Activated gamma-delta T cell treated with Interleukin-2 at 50 U/mL for 16 hours (primary cell): Measurements from ENCODE around the gene MCC.

Experiments
- DNase-seq: peaks from one replicate; pipeline ENCODE4 v3.0.0-alpha.2; 2020

MCC gene

DNA sequence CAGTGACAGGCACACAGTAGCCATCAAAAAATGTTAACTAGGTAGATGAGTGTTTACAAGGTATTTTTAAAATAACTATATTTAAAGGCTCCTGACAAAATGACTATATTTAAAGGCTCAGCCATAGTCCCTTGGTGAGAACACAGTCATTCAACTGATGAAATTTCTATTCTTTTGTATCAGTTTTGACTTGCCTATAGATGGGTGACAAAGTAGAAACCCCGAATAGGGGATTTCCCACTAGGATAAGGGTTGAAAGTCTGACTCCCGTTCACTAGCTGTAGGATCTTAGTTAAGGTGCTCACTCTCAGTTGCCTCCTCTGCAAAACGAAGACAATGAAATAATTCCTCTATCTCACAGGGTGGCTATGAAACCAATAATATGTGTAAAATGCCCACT is 271.7 kb downstream of the MCC start:
- DNase-seq, result no peak

DNA sequence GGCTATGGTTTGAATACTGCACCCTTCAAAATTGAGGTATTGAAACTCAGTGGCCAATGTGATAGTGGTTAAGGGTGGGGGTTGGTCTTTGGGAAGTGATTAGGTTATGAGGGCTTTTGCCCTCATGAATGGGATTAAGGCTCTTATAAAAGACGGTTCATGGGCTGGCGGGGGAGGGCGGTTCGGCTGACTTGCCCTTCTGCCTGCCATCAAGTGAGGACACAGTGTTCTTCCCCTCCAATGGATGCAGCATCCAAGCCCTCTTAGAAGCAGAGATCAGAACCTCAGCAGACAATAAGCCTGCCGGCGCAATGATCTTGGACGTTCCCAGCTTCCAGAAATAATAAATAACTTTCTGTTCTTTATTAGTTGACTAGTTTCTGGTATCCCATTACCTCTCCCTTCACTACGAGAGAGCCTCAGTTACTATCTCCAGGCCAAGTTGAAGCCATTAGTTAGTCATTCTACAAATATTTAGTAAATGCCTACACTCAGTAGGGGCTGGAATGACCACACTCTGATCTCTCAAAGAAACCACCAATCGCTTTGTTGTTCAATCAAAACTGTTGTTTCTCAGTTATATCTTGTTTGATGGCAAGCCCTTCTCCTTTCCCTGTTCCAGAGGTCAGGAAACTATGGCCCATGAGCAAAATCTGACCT is 272.7 kb downstream of the MCC start:
- DNase-seq, result no peak

DNA sequence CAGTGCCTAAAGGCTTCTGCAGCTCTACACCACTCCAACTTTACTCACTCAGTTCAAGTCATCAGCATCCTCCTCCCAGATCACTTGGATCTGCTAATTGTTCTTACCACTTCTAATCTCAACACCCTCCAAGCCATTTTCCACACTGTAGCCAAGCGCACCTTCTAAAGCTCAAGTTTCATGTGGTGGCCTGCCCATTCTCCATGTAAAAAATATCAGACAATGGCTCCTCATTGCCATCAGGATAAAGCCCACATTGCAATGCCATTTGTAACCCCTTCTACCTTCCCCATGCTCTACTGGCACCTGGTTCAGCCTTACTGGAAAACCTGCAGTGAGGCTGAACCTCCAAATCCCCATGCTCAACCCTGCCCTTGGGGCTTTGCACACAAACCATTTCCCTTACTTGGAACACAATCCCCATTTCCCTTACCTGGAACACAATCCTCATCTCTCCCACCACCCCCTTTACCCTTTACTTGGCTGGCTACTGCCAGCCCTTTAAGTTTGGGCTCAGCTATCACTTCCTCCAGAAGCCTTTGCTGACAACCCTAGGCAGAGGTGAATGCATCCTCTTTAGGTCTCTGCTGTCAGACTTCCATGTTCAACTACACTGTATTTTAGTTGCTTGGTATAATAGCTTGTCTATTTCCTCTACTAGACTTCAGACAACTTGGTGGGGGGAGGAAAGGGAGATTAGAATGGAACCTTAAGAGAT is 273.5 kb downstream of the MCC start:
- DNase-seq, result no peak

DNA sequence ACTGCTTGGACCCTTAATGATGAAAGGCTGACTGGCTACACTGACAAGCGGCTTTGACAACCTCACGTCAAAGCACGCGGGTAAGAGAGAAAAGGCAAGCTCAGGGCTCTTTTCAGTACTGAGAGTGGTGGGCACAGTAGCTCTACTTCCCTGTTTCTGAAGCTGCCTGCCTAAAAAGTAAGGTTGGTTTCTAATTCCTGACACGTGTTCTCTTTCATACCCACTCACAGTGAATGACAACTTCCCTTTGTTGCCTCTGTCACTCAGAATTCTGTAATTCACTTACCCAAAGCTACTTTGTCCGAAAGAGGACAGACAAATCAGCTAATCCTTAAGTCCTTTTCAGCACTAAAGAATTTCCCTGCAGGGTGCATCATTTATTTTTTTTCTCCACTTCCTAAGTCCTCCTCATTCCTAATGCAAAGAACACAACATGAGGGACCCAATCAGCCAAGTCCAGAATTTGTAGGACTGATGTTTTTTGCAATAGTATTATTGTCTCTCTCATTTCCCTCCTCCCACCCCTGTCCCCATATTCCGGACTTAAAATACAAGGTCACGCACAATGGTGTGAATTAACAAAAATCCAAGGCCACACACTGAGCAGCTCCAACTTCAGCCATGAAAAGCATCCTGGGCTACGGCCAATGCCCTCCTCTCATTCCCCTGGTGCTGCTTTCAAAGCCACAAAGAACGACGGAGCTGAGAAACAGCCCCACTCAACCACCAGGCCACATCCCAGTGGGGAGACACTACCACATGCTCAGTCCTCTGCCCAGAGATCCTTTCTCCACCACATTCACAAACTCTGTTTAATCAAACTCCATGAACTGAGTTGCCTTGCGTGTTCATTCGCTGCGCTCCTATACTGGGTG is 274.5 kb downstream of the MCC start:
- DNase-seq, result no peak

DNA sequence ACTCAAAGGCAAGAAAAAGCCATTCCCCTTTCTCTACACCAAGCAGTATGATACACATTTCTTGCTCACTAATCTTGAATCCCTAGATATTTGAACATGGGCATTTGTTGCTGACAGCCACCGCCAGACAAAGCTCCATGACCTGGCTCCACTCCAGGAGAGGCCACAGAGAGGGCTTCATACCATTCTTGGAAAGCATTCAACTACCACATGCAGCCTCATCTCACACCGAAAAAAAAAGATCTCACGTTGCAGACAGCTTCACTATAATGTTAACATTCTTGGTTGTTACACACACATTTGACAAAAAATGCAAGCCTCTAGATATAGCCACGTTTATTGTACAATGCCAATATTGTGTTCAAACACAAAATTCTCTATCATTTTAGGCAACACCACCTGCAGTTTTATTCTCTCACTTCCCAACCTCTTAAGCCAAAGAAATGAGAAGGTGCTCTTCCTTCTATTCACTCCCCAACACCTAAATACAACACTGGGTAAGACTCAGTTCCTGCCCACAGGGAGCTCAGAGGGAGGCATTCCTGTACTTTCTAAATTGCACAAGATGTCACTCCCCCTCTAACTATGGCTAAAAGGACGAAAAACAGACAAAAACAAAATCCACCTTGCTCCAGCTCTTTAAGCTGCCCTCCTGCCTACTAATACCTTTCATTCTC is 275.9 kb downstream of the MCC start:
- DNase-seq, result no peak

DNA sequence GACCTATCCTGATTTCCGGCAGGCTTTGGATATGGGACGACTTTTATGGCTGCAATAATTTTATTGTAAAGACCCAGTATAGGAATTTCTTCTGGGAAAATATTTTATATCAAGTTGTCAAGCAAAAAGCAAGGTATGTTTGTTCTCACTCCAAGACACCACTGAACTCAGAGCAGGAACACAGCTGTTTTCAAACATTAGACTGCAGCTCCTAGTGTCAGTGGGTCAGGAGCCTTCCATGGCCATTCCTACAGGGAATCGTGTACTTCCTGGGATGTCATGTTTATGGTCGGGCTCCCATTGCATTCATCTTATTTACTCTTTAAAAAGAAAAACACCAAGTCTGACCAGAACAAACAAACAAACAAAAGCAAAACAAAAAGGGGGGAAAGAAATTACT is 278.8 kb downstream of the MCC start:
- no peak for DNase-seq

DNA sequence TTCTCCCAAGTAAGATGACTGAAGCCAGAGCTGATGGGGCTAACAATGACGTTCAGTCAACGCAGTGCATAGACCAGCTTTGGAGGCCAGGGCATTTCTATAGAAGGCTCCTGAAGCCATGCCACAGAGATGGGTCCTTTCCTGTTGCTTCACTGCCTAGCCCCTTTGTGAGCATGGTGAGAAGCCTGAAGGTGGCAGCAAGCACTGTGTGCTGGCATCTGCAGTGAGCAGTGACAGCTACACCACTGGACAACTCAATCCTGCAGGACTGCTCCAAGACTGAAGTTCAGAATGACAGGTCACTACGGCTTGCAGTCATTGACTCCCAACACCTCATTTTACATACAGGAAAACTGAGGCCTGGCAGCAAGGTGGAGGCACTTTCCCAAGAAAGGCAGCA is 282.4 kb downstream of the MCC start:
- DNase-seq, result no peak

DNA sequence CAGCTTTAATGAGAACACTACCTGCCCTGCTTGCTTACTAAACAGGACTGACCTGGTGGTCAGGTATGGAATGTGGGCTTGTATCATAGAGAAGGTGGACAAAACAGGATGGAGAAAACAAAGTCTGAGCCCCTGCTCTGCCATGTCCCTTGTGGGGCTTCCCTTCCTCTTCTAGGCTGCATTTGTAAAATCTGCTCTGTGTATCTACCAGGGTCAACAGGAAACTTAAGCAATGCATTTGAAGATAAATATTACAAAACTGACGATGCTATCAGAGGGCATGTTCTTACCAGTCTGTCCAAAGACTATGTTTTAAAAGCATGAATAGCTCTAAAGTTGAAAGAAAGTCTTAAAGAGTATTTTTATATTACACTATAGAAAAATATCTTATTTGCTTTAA is 282.9 kb downstream of the MCC start:
- DNase-seq, result no peak

DNA sequence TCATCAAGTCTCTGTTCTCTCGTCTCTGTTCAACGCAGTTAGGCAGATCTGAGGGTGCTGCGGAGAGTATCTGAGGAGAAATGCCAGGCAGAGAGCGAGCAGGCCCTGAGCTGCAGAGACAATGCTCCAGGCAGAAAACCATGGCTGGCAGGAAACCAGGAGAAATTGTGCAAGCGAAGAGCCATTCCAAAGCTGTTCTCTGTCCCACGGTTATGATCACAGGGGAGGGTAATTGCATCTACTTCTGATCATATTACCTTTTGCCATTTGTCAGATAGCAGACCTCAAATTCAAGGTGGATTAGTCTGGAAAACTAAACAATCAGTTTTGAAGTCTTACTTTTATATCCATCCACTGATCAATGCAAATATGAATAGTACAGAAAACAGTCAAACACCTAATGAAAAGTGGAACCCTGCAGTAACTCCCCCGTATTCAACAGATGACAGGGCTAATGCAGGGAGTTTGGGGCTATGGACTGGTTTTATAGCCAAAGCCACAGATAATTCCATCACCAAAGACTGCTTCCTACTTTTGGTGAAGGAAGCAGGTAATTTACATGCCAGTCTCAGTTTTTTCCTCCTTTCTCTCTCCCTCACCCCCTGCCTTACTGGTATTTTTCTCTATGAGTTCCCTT is 283.6 kb downstream of the MCC start:
- no peak for DNase-seq

DNA sequence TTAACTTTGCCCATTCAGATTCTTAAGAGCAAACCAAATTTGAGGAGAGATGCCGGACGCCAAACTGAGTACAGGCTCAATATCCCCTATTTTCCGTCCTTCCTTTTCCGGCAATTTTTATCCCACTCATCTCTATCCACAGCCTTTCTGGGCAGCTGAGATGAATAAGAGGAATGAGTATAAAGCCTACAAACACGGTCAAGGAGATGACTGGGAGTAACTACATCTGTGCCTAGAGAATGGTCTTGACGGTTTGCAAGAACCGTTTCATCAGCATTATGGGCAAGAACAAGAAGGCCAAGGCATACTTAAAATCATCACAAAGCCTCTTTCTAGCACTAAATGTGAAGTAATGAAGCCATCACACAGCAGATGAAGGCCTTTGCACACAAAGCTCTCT is 284.3 kb downstream of the MCC start:
- DNase-seq, result no peak

DNA sequence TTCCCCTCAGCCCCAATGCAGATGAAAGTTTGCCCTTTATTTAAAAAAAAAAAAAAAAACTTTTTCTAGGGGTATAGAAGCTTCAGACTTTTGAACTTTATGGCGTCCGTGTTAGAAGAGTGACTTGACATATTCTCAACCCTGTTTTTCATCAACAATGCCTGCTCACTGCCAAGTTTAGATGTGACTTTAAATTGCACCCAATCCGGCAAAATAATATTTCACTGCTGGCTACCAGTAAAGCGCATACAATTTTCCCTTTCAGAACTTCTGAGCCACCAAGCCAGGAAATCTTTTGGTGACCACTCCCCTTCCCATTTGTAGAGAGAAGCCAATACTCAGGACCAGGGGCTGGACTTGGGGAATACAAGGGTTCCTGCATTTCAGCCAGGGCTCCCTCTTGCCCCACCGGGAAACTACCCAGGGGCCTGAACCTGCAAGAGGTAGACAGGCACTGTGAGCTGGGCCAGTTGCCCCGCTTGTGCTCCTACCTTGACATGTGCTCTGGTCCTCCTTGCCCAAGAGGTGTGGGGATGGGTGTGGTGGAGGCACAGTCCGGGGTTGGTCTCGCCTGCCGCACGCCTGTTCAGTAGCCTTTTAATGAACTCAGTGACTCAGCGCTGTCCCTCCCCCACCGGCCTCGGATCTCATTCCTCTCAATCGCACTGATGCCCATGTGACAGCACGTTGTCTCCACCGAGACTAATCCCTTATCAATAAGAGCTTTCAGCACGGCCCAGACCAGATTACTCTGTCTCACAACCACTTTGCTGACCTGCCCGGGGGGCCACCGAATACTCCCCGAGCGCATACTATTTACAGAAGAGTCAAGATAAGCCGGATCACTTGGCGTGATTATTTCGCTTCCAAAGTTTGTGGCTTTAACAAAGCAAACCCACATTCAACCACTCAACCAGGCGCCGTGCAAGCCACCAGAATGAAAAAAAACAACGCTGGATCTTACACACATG is 285.2 kb downstream of the MCC start:
- no peak for DNase-seq

DNA sequence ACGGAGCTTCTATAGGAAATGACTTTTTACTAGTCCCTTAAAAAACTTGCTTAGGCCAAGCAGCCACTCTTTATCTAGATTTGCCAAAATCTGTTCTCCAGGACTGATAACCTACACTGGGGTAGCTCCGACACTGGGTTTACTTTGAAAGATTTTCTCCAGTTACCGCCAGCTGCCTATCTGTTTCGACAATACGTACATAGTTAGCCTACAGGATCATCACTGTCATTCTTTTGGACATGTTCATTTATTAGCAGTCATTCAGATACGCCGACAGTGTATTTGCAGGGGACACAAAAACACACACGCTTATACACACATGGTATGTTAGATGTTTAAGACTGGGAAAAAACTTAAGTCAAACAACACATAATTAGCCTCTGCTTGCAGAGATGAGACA is 286.0 kb downstream of the MCC start:
- DNase-seq, result no peak

DNA sequence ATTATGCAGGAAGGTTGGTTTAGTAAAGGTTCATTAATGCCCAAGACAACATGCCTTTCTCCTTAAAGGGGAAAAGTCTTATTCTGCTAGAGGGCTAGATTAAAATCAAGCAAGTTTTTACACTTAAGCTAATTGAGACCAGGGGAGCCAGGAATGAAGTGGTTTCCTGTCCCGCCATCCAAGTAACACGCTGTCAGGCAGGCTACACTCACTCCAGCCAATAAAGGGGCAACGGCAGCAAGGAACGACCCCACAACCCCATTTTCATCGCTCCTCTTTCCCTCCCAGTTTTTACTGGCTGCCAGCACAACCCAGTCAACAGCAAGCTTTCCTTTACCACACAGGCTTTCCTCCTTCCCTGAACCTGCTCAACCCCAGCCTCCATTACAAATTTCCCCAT is 286.5 kb downstream of the MCC start:
- no peak for DNase-seq

DNA sequence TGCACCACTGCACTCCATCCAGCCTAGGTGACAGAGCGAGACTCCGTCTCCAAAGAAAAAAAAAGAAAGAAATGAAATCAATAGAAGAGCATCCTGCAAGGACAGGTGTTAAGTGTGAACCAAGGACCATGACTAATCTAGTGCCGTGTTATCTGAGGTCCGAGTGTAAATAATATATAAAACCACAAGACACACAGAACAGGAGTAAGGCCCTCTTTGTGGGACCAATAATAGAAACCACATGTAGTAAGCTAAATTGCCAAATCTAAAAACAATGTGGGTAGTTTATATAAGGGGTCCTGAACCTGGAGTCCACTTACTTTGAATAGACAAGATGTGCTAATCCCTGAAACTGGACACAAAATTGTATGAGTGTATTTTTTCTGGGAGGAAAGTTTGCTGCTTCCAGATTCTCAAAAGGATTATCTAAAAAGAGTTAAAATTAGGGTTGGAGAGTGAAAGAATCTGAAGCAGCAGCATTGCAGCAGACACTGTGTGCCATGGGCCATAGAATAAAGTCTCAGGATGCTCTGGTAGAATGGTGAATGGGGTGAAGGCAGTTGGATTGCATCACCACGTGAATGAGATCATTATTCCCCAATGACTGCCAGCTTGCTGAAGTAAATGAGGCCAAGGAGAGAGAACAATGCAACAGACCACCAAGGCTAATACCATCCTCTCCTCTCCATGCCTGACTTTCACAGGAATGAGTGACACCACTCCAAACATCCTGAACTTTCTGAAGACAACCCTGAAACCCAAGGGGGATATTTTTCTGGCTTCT is 288.9 kb downstream of the MCC start:
- no peak for DNase-seq

DNA sequence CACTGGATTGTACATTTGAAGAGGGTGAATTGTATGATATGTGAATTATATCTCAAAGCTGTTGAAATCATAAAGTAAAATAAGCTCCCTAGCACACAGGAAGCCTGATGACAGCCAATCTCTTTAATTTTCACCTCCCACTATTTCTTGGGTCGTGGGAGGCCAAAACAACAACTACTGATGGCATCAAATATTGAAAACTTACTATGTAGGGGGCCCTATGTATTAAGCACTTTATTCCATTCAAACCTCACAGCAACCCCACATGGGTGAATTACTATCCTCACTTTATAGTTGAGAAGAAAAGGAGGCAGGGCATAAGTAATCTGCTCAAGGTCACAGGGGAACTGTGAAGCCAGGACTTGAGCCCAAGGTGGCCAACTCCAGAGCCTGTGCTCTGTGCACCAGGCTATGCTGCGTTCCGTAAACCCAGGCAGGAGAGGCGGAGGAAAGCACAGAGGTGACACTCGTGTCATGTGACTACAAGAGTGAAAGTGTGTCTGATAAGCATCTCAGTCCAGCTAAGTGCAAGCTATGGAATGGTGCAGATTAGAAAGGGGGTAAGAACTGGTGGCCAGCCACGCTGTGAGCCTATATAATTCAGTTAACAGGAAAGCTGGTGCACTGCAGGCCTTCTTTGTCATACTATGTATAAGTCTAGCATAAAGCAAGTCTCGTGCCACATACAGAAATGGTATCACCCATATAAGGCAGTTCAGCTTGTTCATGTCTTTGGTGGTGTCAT is 290.6 kb downstream of the MCC start:
- DNase-seq, result no peak

DNA sequence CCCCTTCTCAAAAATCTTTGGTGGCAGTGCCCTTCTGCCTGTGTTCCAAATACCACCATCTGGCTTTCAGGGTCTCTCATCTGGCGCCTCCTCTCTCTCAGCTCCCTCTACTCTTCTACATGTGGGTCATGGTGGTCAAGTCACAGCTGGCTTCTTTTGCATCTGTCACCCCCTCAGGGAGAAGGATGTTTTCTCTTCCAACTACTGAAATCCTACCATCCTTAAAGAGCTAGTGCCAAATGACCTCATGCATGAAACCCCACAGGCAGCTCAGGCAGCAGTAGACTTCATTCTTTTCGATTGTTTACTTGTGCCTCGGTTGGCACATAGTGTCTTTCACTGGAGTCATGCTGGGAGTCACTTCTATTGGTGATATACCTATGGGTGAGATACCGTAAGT is 292.5 kb downstream of the MCC start:
- no peak for DNase-seq

DNA sequence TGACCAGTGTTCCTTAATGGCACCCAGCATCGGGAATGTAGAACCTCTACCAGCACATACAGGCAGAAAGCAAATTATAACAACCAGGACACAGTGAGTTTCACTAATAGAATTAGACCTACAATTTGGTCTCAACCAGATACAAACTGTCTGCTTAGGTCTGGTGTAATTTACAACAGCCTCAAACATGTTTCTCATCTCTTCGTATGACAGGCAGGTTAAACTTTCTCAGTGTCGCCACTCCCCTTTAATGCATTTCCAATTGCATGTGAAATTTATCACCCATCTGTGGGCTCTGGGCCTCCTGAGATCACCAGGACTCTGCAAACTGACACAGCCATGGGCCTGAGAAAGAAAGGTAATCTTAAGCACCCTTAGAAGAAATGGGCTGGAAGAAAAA is 293.0 kb downstream of the MCC start:
- no peak for DNase-seq

DNA sequence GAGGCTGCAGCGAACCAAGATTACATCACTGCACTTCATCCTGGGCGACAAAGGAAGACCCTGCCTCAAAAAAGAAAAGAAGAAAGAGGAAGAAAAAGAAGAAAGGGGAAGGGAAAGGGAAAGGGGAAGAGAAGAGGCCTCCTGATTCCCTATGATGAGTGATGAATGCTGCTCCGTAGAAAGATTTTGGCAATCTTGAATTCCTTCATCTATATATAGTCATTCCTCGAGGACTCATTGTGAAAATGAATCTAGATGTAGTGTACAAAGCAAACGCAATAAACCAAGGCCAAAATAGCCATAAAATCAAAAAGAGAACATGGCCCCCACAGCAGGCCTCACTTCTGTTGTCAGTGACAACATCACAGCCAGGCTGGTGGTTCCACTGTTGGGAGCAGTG is 293.7 kb downstream of the MCC start:
- no peak for DNase-seq

DNA sequence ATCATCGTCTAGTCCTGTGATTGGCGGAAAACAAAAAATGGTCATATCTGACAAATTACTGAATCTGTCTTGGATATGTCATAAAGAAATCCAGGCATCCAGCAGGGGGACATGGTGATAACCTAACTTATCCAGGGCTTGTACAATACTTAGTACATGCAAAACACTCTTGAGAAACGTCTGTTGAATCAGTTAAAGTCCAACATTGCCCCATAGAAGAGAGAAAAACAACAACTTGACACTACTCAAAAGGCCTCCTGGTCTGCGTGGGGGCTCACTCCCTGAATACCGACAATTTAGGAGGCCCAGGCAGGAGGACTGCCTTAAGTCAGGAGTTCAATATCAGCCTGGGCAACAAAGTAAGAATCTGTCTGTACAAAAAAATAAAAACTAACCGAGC is 294.1 kb downstream of the MCC start:
- no peak for DNase-seq
